B cell (primary cell): Measurements from ENCODE around the gene AGBL4. TPM values are rescaled to one million over a fixed set of nuclear protein-coding genes. Genes with fewer than 3 reads are reported as not detected.

Experiments
- ATAC-seq: fragments of 200-7000 bp; cut with Tn5 transposase; one replicate; pipeline ENCODE4 v1.10.0; 2021; ENCODE audit warnings: low read depth, mild to moderate bottlenecking, moderate number of reproducible peaks, moderate library complexity
- CTCF ChIA-PET: fragments of 350-600 bp; sonication (Branson Sonifier 250); formaldehyde crosslinking; loops from one replicate; lab custom pipeline; 2021; ENCODE audit warnings: antibody characterized with exemption, inconsistent platforms; lab: Charles Lee
- POLR2A ChIA-PET: fragments of 350-600 bp; sonication (Branson Sonifier 250); formaldehyde crosslinking; loops from one replicate; lab custom pipeline; 2021; ENCODE audit warnings: antibody characterized with exemption; lab: Charles Lee
- DNase-seq: peaks from one replicate; pipeline ENCODE4 v3.0.0; 2013
- H2AFZ ChIP-seq: 2 replicates; pipeline ENCODE4 v1.6.1; 2012; ENCODE audit warnings: mild to moderate bottlenecking, low read depth, low read length; ENCODE audit not compliant: insufficient read depth, poor library complexity, severe bottlenecking
- H3K27ac ChIP-seq, 2 donors: 1 replicate in 1 of 2; 2 replicates in 1 of 2; pipeline ENCODE4 v1.5.1; 2012 to 2013; ENCODE audit warnings: low read length in 2 of 2, mild to moderate bottlenecking in 2 of 2, moderate library complexity in 1 of 2
- H3K27me3 ChIP-seq, 4 experiments: fragments of 200-600 bp in 1 of 4; sonication (generic) in 1 of 4; replicated peaks in 1 of 4; 1 replicate in 2 of 4; 2 replicates in 2 of 4; pipeline versions ENCODE4 v1.6.1 to v1.7.0; 2013 to 2016; ENCODE audit warnings: low read length in 3 of 4, mild to moderate bottlenecking in 2 of 4, mixed read lengths in 1 of 4, moderate library complexity in 1 of 4; ENCODE audit not compliant: insufficient read depth in 4 of 4, control insufficient read depth in 3 of 4; ENCODE audit errors: control extremely low read depth in 1 of 4
- H3K36me3 ChIP-seq, 2 experiments: replicated peaks in 1 of 2; 1 replicate in 1 of 2; 2 replicates in 1 of 2; pipeline versions ENCODE4 v1.6.1 to v1.7.1; 2013; ENCODE audit warnings: low read length in 1 of 2; ENCODE audit not compliant: insufficient read depth in 2 of 2, control insufficient read depth in 1 of 2; ENCODE audit errors: control extremely low read depth in 1 of 2, extremely low read depth in 1 of 2
- H3K4me1 ChIP-seq, 2 donors: fragments of 200-600 bp in 1 of 2; sonication (generic) in 1 of 2; 1 replicate in 1 of 2; 2 replicates in 1 of 2; pipeline versions ENCODE4 v1.5.1 to v1.6.1; 2013 to 2017; ENCODE audit warnings: low read length in 2 of 2; ENCODE audit not compliant: control insufficient read depth in 2 of 2, insufficient read depth in 2 of 2
- H3K4me2 ChIP-seq: replicated peaks from 2 replicates; pipeline ENCODE3; 2012; ENCODE audit warnings: mild to moderate bottlenecking, low read depth, low read length; ENCODE audit not compliant: poor library complexity, severe bottlenecking
- H3K4me3 ChIP-seq, 5 experiments: fragments of 200-600 bp in 1 of 5; sonication (generic) in 1 of 5; 1 replicate in 3 of 5; 2 replicates in 2 of 5; pipeline versions ENCODE4 v1.5.1 to v1.7.0; 2011 to 2016; ENCODE audit warnings: low read length in 4 of 5, mild to moderate bottlenecking in 4 of 5, low read depth in 2 of 5, control low read depth in 1 of 5, moderate library complexity in 1 of 5; ENCODE audit not compliant: insufficient read depth in 1 of 5; ENCODE audit errors: control extremely low read depth in 1 of 5, extremely low read depth in 1 of 5
- H3K79me2 ChIP-seq: fragments of 200-600 bp; sonication (generic); one replicate; pipeline ENCODE4 v1.6.0; 2016; ENCODE audit warnings: low read length; ENCODE audit not compliant: control insufficient read depth, insufficient read depth
- H3K9ac ChIP-seq: fragments of 200-600 bp; sonication (generic); 2 replicates; pipeline ENCODE4 v1.6.1; 2017; ENCODE audit warnings: mild to moderate bottlenecking, low read length, moderate library complexity
- H3K9me3 ChIP-seq, 3 donors: one replicate each; pipeline versions ENCODE4 v1.6.1 to v1.7.1; 2013; ENCODE audit warnings: low read length in 2 of 3; ENCODE audit not compliant: control insufficient read depth in 2 of 3, insufficient read depth in 1 of 3; ENCODE audit errors: control extremely low read depth in 1 of 3
- H4K20me1 ChIP-seq: 2 replicates; pipeline ENCODE4 v1.6.0; 2012; ENCODE audit warnings: mild to moderate bottlenecking, low read length; ENCODE audit not compliant: insufficient read depth, control insufficient read depth, poor library complexity, severe bottlenecking
- H3K27ac Mint-ChIP-seq: one replicate; pipeline ENCODE4 v1.8.0; 2021; ENCODE audit warnings: mixed read lengths
- H3K27me3 Mint-ChIP-seq: one replicate; pipeline ENCODE4 v1.8.0; 2021; ENCODE audit warnings: mixed read lengths
- H3K4me1 Mint-ChIP-seq: one replicate; pipeline ENCODE4 v1.8.0; 2021; ENCODE audit warnings: mixed read lengths
- H3K4me3 Mint-ChIP-seq: one replicate; pipeline ENCODE4 v1.8.0; 2021; ENCODE audit warnings: mixed read lengths
- H3K9me3 Mint-ChIP-seq: one replicate; pipeline ENCODE4 v1.8.0; 2022; ENCODE audit warnings: mixed read lengths; ENCODE audit not compliant: insufficient read depth
- EZH2 ChIP-seq: IDR thresholded peaks from 2 replicates; pipeline ENCODE4 v1.6.1; 2012; ENCODE audit warnings: borderline replicate concordance, low read depth, mild to moderate bottlenecking, moderate library complexity, low read length; ENCODE audit not compliant: insufficient read depth, poor library complexity, severe bottlenecking
- WGBS: methylation state at CpG from one replicate; pipeline ENCODE4 v1.1.5; 2013; ENCODE audit warnings: missing lambda C conversion rate; ENCODE audit not compliant: insufficient coverage; 5-methylcytosine and 5-hydroxymethylcytosine counted together
- intact Hi-C: fragments of 100-400 bp; cut with micrococcal nuclease; formaldehyde crosslinking; loops from one replicate; pipeline ENCODE4 v1.10.0; 2022
- polyA plus RNA-seq: library from polyadenylated mRNA; depleted of rRNA; stranded (reverse); fragments of >200 nt; gene quantifications from 2 replicates; pipeline ENCODE4 v1.2.3, GENCODE V29; 2012
- total RNA-seq, 2 donors: library from RNA; stranded (reverse); fragments of 120-200 nt in 1 of 2; gene quantifications; 1 replicate in 1 of 2; 2 replicates in 1 of 2; pipeline versions ENCODE4 v1.2.3 to v1.2.4, GENCODE V29; 2013 to 2022
- TF ChIP-seq, protein P1 (sequence below): fragments of 200-600 bp; IDR thresholded peaks from one replicate; pipeline ENCODE4 v1.8.0; 2022; ENCODE audit warnings: antibody characterized with exemption, mild to moderate bottlenecking

Gene AGBL4
- total and polyA plus RNA-seq, 2 donors (not counting 1 experiment from before 2014, with no cell fraction given): 0.07 to 0.12 TPM

DNA sequence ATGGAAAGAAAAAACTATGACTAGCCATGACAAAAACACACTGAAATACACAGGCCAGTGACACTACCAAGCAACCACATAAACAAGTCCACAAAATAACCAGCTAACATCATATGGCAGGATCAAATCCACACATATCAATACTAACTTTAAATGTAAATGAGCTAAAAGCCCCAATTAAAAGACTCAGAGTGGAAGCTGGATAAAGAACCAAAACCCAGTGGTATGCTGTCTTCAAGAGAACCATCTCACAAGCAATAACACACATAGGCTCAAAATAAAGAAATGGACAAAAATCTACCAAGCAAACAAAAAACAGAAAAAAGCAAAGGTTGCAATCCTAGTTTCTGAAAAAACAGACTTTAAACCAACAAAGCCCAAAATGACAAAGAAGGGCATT lies 770.8 kb downstream of the AGBL4 start:
- Histone ChIP-seq H4K20me1 (no peaks in the 10 kb centered on the region), H3K9me3 (peaks cover 0 to 17% (median 1%) of the 10 kb centered on the region in 3 donors), H3K4me1 (no peaks in the 10 kb centered on the region), H3K27ac (no peak overlapping the region), H3K36me3 (no peaks in the 10 kb centered on the region), H3K9ac (no peak overlapping the region), H3K79me2 (no peaks in the 10 kb centered on the region), H3K27me3 (no peaks in the 10 kb centered on the region), H3K4me3 (no peak overlapping the region), H3K4me2 (no peak overlapping the region), H2AFZ (no peak overlapping the region)
- ATAC-seq: no peak
- no peak overlapping the region for H3K27ac Mint-ChIP-seq
- no peak for DNase-seq
- intact Hi-C loops: no loop called here
- no peak overlapping the region for H3K4me3 Mint-ChIP-seq
- H3K9me3 Mint-ChIP-seq: peaks cover 9% of the 10 kb centered on the region
- H3K4me1 Mint-ChIP-seq: no peaks in the 10 kb centered on the region
- TF ChIP-seq, protein P1, sequence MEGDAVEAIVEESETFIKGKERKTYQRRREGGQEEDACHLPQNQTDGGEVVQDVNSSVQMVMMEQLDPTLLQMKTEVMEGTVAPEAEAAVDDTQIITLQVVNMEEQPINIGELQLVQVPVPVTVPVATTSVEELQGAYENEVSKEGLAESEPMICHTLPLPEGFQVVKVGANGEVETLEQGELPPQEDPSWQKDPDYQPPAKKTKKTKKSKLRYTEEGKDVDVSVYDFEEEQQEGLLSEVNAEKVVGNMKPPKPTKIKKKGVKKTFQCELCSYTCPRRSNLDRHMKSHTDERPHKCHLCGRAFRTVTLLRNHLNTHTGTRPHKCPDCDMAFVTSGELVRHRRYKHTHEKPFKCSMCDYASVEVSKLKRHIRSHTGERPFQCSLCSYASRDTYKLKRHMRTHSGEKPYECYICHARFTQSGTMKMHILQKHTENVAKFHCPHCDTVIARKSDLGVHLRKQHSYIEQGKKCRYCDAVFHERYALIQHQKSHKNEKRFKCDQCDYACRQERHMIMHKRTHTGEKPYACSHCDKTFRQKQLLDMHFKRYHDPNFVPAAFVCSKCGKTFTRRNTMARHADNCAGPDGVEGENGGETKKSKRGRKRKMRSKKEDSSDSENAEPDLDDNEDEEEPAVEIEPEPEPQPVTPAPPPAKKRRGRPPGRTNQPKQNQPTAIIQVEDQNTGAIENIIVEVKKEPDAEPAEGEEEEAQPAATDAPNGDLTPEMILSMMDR: no peak
- no peak for TF ChIP-seq EZH2
- CTCF ChIA-PET: no interaction called here
- no peaks in the 10 kb centered on the region for H3K27me3 Mint-ChIP-seq
- POLR2A ChIA-PET: no interaction called here

DNA sequence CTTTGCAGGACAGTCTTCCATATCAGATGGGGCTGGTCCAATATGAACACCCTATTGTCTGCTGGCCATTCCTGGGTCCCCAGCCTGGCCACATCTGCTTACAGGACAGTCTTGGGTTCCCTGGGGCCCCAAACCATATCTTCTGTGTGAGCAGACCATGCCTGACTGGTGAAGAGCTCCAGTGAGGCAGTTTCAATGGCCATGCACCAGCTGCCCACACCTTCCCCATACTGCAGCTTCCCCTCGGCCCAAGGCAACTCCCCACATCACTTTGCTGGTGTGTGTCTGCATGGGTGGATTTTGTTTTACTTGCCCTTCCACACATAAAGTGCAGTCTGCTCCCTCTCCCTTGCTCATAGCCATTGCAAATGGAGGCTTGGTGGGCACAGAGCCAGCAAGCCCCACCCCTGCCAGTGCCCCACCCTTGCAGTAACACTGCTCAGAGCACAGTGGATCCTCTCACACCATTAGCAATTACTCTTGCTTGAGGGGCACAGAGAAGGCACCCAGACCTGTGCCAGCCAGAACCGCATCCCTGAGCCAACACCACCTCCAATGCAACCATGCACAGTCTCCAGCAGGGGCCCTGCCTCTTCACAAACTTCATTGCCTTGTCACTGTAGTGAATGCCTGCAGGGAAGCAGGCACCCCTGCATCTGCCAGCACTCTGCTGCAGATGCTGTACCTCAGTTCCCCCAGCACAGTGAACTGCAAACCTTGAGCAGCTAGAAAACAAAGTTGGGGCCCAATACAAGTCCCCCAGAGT lies 772.6 kb downstream of the AGBL4 start:
- no peak for DNase-seq
- H3K27me3 ChIP-seq: no peaks in the 10 kb centered on the region
- H2AFZ ChIP-seq: no peak overlapping the region
- no peak for TF ChIP-seq EZH2
- TF ChIP-seq, protein P1: no peak
- no peaks in the 10 kb centered on the region for H4K20me1 ChIP-seq
- intact Hi-C loops: no loop called here
- H3K79me2 ChIP-seq: no peaks in the 10 kb centered on the region
- ChIA-PET POLR2A (no interaction called here), CTCF (no interaction called here)
- H3K4me1 Mint-ChIP-seq: no peaks in the 10 kb centered on the region
- H3K9me3 Mint-ChIP-seq: peaks cover 9% of the 10 kb centered on the region
- no peaks in the 10 kb centered on the region for H3K27me3 Mint-ChIP-seq
- H3K27ac ChIP-seq: no peak overlapping the region
- H3K4me3 Mint-ChIP-seq: no peak overlapping the region
- no peak overlapping the region for H3K4me2 ChIP-seq
- WGBS: 71% methylated on average over 1 of the region's 2 CpGs
- H3K4me3 ChIP-seq: no peak overlapping the region
- no peaks in the 10 kb centered on the region for H3K4me1 ChIP-seq
- H3K27ac Mint-ChIP-seq: no peak overlapping the region
- no peak for ATAC-seq
- H3K9ac ChIP-seq: no peak overlapping the region
- no peaks in the 10 kb centered on the region for H3K36me3 ChIP-seq
- H3K9me3 ChIP-seq: peaks cover 0 to 9% (median 1%) of the 10 kb centered on the region in 3 donors
